HepG2 (cell line): Measurements from ENCODE around the gene CST4. TPM values are rescaled to one million over a fixed set of nuclear protein-coding genes. Genes with fewer than 3 reads are reported as not detected.

Experiments used
- EP300 ChIP-seq, 3 experiments: sonication (generic) in 1 of 3; formaldehyde crosslinking in 1 of 3; IDR thresholded peaks; 2 replicates each; pipeline versions ENCODE4 v1.5.1 to v1.6.1; 2011 to 2020; ENCODE audit warnings: low read depth in 2 of 3, low read length in 2 of 3, borderline replicate concordance in 1 of 3, improper control_type of control experiment in 1 of 3, mild to moderate bottlenecking in 1 of 3, missing genetic modification reagents in 1 of 3, moderate library complexity in 1 of 3
- FOXM1 ChIP-seq: sonication (generic); formaldehyde crosslinking; IDR thresholded peaks from 2 replicates; pipeline ENCODE4 v1.5.0; 2020; ENCODE audit warnings: missing genetic modification reagents
- HNRNPK ChIP-seq: fragments of 200-400 bp; formaldehyde crosslinking; IDR thresholded peaks from 2 replicates; pipeline ENCODE4 v1.6.1; 2018; ENCODE audit warnings: low read length, low read depth, moderate library complexity, mild to moderate bottlenecking; ENCODE audit not compliant: poor library complexity, severe bottlenecking
- JUND ChIP-seq: sonication (generic); formaldehyde crosslinking; IDR thresholded peaks from 2 replicates; pipeline ENCODE4 v1.8.0; 2022; ENCODE audit warnings: mild to moderate bottlenecking, missing genetic modification reagents
- KDM5A ChIP-seq: fragments of 200-600 bp; sonication (generic); IDR thresholded peaks from 2 replicates; pipeline ENCODE4 v1.7.0; 2018; ENCODE audit warnings: antibody characterized with exemption, mild to moderate bottlenecking, low read length, borderline replicate concordance
- PCBP2 ChIP-seq: fragments of 200-400 bp; formaldehyde crosslinking; optimal IDR thresholded peaks from 2 replicates; pipeline ENCODE3; 2018; ENCODE audit warnings: low read length, low read depth; ENCODE audit not compliant: poor library complexity, severe bottlenecking
- RARA ChIP-seq: IDR thresholded peaks from 2 replicates; pipeline ENCODE4 v1.6.1; 2016; ENCODE audit warnings: missing genetic modification reagents, missing compliant biosample characterization
- SOX6 ChIP-seq, 2 experiments: fragments of 450-650 bp in 1 of 2; sonication (generic) in 1 of 2; formaldehyde crosslinking in 1 of 2; IDR thresholded peaks; 2 replicates each; pipeline versions ENCODE4 v1.4.0 to v1.6.1; 2017 to 2020; ENCODE audit warnings: antibody characterized with exemption in 1 of 2, mild to moderate bottlenecking in 1 of 2, missing genetic modification reagents in 1 of 2
- ZMAT3 ChIP-seq: sonication (generic); formaldehyde crosslinking; conservative IDR thresholded peaks from 2 replicates; pipeline ENCODE4 v1.7.0; 2021; ENCODE audit warnings: missing genetic modification reagents
- ZNF101 ChIP-seq: sonication (generic); formaldehyde crosslinking; IDR thresholded peaks from 2 replicates; pipeline ENCODE4 v1.4.0; 2020; ENCODE audit warnings: mild to moderate bottlenecking, low read depth, missing genetic modification reagents, borderline replicate concordance
- ZNF17 ChIP-seq: sonication (generic); formaldehyde crosslinking; IDR thresholded peaks from 2 replicates; pipeline ENCODE4 v1.5.0; 2020; ENCODE audit warnings: mild to moderate bottlenecking, missing genetic modification reagents
- ZNF292 ChIP-seq: sonication (generic); formaldehyde crosslinking; IDR thresholded peaks from 2 replicates; pipeline ENCODE4 v1.8.1; 2022; ENCODE audit warnings: mild to moderate bottlenecking, low read depth, missing genetic modification reagents, borderline replicate concordance
- ZNF766 ChIP-seq: sonication (generic); formaldehyde crosslinking; IDR thresholded peaks from 2 replicates; pipeline ENCODE4 v1.5.0; 2020; ENCODE audit warnings: missing genetic modification reagents, borderline replicate concordance
- ZZZ3 ChIP-seq: sonication (generic); formaldehyde crosslinking; IDR thresholded peaks from 2 replicates; pipeline ENCODE4 v1.4.0; 2020; ENCODE audit warnings: missing genetic modification reagents, mild to moderate bottlenecking, borderline replicate concordance
- polyA plus RNA-seq, 8 experiments: library from polyadenylated mRNA; depleted of rRNA in 3 of 8; stranded (reverse) in 7 of 8; unstranded in 1 of 8; fragments of >200 nt; fragmentation: Illumina TruSeq in 4 of 8; extraction: Trizol in 4 of 8; gene quantifications; 2 replicates each; pipeline versions ENCODE4 v1.2.1 to v1.2.3, GENCODE V29; 2011 to 2016; ENCODE audit warnings: low read depth in 4 of 8, missing spikeins in 1 of 8, mixed read lengths in 1 of 8; ENCODE audit not compliant: insufficient read depth in 1 of 8
- total RNA-seq, 5 experiments: library from RNA; depleted of rRNA; stranded (reverse); fragments of >200 nt; fragmentation: Illumina TruSeq; extraction: Trizol; gene quantifications; 2 replicates each; pipeline ENCODE4 v1.2.3, GENCODE V29; 2016; ENCODE audit warnings: low read depth in 1 of 5
- TF ChIP-seq, protein P1 (sequence below): IDR thresholded peaks from 2 replicates; pipeline ENCODE4 v1.6.1; 2012; ENCODE audit warnings: low read length, improper control_type of control experiment
- TF ChIP-seq, protein P2 (sequence below): sonication (generic); formaldehyde crosslinking; IDR thresholded peaks from 2 replicates; pipeline ENCODE4 v1.5.0; 2020; ENCODE audit warnings: mild to moderate bottlenecking, missing genetic modification reagents
- TF ChIP-seq, protein P3 (sequence below): IDR thresholded peaks from 2 replicates; pipeline ENCODE4 v1.6.1; 2016; ENCODE audit warnings: control low read depth
- TF ChIP-seq, protein P4 (sequence below): sonication (generic); formaldehyde crosslinking; IDR thresholded peaks from 2 replicates; pipeline ENCODE4 v1.9.0; 2022; ENCODE audit warnings: low read depth, missing genetic modification reagents

Gene CST4
- total and polyA plus RNA-seq, 2 of the 13 experiments (the other 11 are each of a cell fraction or from before 2014, with no cell fraction given) = not detected

GRCh38 chr20:23637282-23638221, 51.3 kb downstream of the CST4 start, which contains the start of gene CST3 (continued):
- TF ChIP-seq, protein P1, sequence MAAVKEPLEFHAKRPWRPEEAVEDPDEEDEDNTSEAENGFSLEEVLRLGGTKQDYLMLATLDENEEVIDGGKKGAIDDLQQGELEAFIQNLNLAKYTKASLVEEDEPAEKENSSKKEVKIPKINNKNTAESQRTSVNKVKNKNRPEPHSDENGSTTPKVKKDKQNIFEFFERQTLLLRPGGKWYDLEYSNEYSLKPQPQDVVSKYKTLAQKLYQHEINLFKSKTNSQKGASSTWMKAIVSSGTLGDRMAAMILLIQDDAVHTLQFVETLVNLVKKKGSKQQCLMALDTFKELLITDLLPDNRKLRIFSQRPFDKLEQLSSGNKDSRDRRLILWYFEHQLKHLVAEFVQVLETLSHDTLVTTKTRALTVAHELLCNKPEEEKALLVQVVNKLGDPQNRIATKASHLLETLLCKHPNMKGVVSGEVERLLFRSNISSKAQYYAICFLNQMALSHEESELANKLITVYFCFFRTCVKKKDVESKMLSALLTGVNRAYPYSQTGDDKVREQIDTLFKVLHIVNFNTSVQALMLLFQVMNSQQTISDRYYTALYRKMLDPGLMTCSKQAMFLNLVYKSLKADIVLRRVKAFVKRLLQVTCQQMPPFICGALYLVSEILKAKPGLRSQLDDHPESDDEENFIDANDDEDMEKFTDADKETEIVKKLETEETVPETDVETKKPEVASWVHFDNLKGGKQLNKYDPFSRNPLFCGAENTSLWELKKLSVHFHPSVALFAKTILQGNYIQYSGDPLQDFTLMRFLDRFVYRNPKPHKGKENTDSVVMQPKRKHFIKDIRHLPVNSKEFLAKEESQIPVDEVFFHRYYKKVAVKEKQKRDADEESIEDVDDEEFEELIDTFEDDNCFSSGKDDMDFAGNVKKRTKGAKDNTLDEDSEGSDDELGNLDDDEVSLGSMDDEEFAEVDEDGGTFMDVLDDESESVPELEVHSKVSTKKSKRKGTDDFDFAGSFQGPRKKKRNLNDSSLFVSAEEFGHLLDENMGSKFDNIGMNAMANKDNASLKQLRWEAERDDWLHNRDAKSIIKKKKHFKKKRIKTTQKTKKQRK = no peak
- TF ChIP-seq ZNF766 (CRISPR knock-in tag) (peak; percentile 94), ZNF101 (CRISPR knock-in tag) (peak; percentile 53; the same call in 1 of the 2 replicates), ZZZ3 (CRISPR knock-in tag) (no peak), RARA (CRISPR knock-in tag) (peak; percentile 57), ZNF292 (CRISPR knock-in tag) (peak; percentile 33; the same call in 1 of the 2 replicates), ZMAT3 (CRISPR knock-in tag) (peak; percentile 87), EP300 (IDR thresholded peaks at IDR 0.05; ENCODE audit: low read depth in 2 of 2, low read length in 2 of 2) (peak in 1 of 2 experiments; percentile 32; a peak in 3 of 4 replicates), EP300 (CRISPR knock-in tag; IDR thresholded peaks at IDR 0.05; ENCODE audit: borderline replicate concordance) (peak; percentile 36; the same call in 1 of the 2 replicates), ZNF17 (no peak), KDM5A (peak; percentile 61; the same call in 1 of the 2 replicates), HNRNPK (peak; percentile 98), JUND (CRISPR knock-in tag) (peak; percentile 65; the same call in 1 of the 2 replicates), SOX6 (IDR thresholded peaks at IDR 0.05) (no peak), SOX6 (CRISPR knock-in tag; IDR thresholded peaks at IDR 0.05) (peak; percentile 22; the same call in 1 of the 2 replicates), PCBP2 (peak; percentile 34), FOXM1 (CRISPR knock-in tag) (0 out of 2 replicates have a peak, but pooled peaks have one; percentile 47)
- TF ChIP-seq, protein P2, sequence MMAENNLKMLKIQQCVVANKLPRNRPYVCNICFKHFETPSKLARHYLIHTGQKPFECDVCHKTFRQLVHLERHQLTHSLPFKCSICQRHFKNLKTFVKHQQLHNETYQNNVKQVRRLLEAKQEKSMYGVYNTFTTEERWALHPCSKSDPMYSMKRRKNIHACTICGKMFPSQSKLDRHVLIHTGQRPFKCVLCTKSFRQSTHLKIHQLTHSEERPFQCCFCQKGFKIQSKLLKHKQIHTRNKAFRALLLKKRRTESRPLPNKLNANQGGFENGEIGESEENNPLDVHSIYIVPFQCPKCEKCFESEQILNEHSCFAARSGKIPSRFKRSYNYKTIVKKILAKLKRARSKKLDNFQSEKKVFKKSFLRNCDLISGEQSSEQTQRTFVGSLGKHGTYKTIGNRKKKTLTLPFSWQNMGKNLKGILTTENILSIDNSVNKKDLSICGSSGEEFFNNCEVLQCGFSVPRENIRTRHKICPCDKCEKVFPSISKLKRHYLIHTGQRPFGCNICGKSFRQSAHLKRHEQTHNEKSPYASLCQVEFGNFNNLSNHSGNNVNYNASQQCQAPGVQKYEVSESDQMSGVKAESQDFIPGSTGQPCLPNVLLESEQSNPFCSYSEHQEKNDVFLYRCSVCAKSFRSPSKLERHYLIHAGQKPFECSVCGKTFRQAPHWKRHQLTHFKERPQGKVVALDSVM (CRISPR knock-in tag) = peak; percentile 93
- TF ChIP-seq, protein P3, sequence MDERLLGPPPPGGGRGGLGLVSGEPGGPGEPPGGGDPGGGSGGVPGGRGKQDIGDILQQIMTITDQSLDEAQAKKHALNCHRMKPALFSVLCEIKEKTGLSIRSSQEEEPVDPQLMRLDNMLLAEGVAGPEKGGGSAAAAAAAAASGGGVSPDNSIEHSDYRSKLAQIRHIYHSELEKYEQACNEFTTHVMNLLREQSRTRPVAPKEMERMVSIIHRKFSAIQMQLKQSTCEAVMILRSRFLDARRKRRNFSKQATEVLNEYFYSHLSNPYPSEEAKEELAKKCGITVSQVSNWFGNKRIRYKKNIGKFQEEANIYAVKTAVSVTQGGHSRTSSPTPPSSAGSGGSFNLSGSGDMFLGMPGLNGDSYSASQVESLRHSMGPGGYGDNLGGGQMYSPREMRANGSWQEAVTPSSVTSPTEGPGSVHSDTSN (CRISPR knock-in tag) = no peak
- TF ChIP-seq, protein P4, sequence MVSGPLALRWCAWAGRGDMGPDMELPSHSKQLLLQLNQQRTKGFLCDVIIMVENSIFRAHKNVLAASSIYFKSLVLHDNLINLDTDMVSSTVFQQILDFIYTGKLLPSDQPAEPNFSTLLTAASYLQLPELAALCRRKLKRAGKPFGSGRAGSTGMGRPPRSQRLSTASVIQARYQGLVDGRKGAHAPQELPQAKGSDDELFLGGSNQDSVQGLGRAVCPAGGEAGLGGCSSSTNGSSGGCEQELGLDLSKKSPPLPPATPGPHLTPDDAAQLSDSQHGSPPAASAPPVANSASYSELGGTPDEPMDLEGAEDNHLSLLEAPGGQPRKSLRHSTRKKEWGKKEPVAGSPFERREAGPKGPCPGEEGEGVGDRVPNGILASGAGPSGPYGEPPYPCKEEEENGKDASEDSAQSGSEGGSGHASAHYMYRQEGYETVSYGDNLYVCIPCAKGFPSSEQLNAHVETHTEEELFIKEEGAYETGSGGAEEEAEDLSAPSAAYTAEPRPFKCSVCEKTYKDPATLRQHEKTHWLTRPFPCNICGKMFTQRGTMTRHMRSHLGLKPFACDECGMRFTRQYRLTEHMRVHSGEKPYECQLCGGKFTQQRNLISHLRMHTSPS (CRISPR knock-in tag) = no peak
